Smooth muscle cell (in vitro differentiated cells): Measurements from ENCODE around the gene SPECC1L. TPM values are rescaled to one million over a fixed set of nuclear protein-coding genes. Genes with fewer than 3 reads are reported as not detected.
"Not testable (repeated sequence)": the region's sequence is repeated elsewhere in the genome, so short reads cannot be mapped to it uniquely, and the experiment has no call there.

ENCODE experiments used
- DNase-seq: peaks from one replicate; lab custom pipeline; 2025; ENCODE audit not compliant: unreplicated experiment; lab: John Stamatoyannopoulos, UW
- H2AFZ ChIP-seq: fragments of 200-600 bp; sonication (generic); 2 replicates; pipeline ENCODE4 v1.6.0; 2016; ENCODE audit warnings: antibody characterized with exemption, low read depth, mild to moderate bottlenecking
- H3F3A ChIP-seq: fragments of 200-600 bp; sonication (generic); 2 replicates; pipeline ENCODE4 v1.6.0; 2017; ENCODE audit warnings: antibody characterized with exemption, low read depth
- H3K27ac ChIP-seq: fragments of 200-600 bp; sonication (generic); 2 replicates; pipeline ENCODE4 v1.5.1; 2016; ENCODE audit warnings: low read depth, mild to moderate bottlenecking
- H3K27me3 ChIP-seq: fragments of 200-600 bp; sonication (generic); 2 replicates; pipeline ENCODE4 v1.6.1; 2016; ENCODE audit warnings: low read depth, mild to moderate bottlenecking
- H3K36me3 ChIP-seq: fragments of 200-600 bp; sonication (generic); 2 replicates; pipeline ENCODE4 v1.5.1; 2016; ENCODE audit warnings: low read depth
- H3K4me1 ChIP-seq: fragments of 200-600 bp; sonication (generic); 2 replicates; pipeline ENCODE4 v1.5.1; 2016; ENCODE audit warnings: low read depth
- H3K4me2 ChIP-seq: fragments of 200-600 bp; sonication (generic); 2 replicates; pipeline ENCODE4 v1.6.0; 2016; ENCODE audit warnings: mild to moderate bottlenecking
- H3K4me3 ChIP-seq: fragments of 200-600 bp; sonication (generic); 2 replicates; pipeline ENCODE4 v1.5.1; 2016; ENCODE audit warnings: mild to moderate bottlenecking
- H3K79me2 ChIP-seq: fragments of 200-600 bp; sonication (generic); 2 replicates; pipeline ENCODE4 v1.6.0; 2016; ENCODE audit warnings: low read depth, mild to moderate bottlenecking
- H3K9ac ChIP-seq: fragments of 200-600 bp; sonication (generic); 2 replicates; pipeline ENCODE4 v1.6.0; 2016; ENCODE audit warnings: low read depth
- H3K9me3 ChIP-seq: fragments of 200-600 bp; sonication (generic); replicated peaks from 2 replicates; pipeline ENCODE4 v1.5.1; 2016; ENCODE audit warnings: low read depth
- H4K20me1 ChIP-seq: fragments of 200-600 bp; sonication (generic); 2 replicates; pipeline ENCODE4 v1.6.0; 2016; ENCODE audit warnings: low read depth
- CTCF ChIP-seq: fragments of 200-600 bp; sonication (generic); IDR thresholded peaks from 2 replicates; pipeline ENCODE4 v1.5.1; 2017; ENCODE audit warnings: borderline replicate concordance, mild to moderate bottlenecking, antibody characterized with exemption; ENCODE audit not compliant: insufficient read depth, poor library complexity, severe bottlenecking
- WGBS: methylation state at CpG from one replicate; pipeline ENCODE4 v1.1.7; 2016; ENCODE audit warnings: low lambda C conversion rate; 5-methylcytosine and 5-hydroxymethylcytosine counted together
- polyA plus RNA-seq: library from polyadenylated mRNA; unstranded; fragments of >200 nt; fragmentation: Nextera tagmentation; extraction: Ambion mirVana; gene quantifications from 2 replicates; pipeline ENCODE4 v1.2.1, GENCODE V29; 2016
- total RNA-seq: library from RNA; depleted of rRNA; stranded (reverse); fragments of >200 nt; gene quantifications from 2 replicates; pipeline ENCODE4 v1.2.3, GENCODE V29; 2014

The SPECC1L gene
- total and polyA plus RNA-seq, 2 experiments from 2014 or later = 10.0 to 19.1 TPM

DNA sequence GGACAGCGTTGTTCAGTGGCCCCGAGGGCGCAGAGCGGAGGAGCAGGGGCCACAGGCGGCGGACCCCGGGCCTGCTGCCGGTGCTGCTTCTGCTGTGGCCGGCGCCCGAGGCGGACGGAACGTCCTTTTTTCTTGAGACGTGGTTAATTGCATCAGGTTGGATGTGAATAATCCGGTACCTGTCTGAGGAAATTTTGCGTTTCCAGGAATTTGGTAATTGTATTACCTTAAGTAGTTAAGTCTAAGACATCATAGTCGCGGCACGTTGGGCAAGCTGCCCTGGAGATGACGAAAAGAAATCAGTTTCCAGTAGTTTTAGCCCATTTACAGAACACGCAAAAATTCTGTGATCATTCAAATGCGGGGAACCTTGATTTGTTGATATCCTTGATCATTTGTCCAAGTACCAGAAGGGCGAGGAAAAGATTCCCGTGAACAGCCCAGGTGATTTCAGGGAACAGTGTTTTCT, 789 bp downstream of the SPECC1L start:
- Histone ChIP-seq H4K20me1 (peaks cover 41% of the 10 kb centered on the region), H3K79me2 (peaks cover 53% of the 10 kb centered on the region), H3K4me1 (peaks cover 26% of the 10 kb centered on the region), H2AFZ (peak overlapping the region; percentile 73), H3K36me3 (no peaks in the 10 kb centered on the region), H3K27me3 (no peaks in the 10 kb centered on the region), H3K4me2 (peak overlapping the region; percentile 92), H3K27ac (peak overlapping the region; percentile 76), H3K9ac (peak overlapping the region; percentile 91), H3K9me3 (no peaks in the 10 kb centered on the region), H3F3A (no peaks in the 10 kb centered on the region), H3K4me3 (peak overlapping the region; percentile 88)
- TF ChIP-seq CTCF = no peak
- DNase-seq = no peak
- WGBS = 2% methylated on average over 25 of the region's 25 CpGs

GRCh38 chr22:24273031-24273430, 2.4 kb downstream of the SPECC1L start:
- not testable (repeated sequence) for H3K27ac ChIP-seq, DNase-seq, H3K9me3 ChIP-seq, H3K36me3 ChIP-seq, H3K4me3 ChIP-seq, H3F3A ChIP-seq, H2AFZ ChIP-seq, H3K9ac ChIP-seq, H3K27me3 ChIP-seq
- peaks cover 26% of the 10 kb centered on the region for H3K4me1 ChIP-seq
- peaks cover 45% of the 10 kb centered on the region for H4K20me1 ChIP-seq
- peaks cover 64% of the 10 kb centered on the region for H3K79me2 ChIP-seq
- WGBS = 98% methylated on average over 2 of the region's 2 CpGs
- peak overlapping the region; percentile 1 for H3K4me2 ChIP-seq

DNA sequence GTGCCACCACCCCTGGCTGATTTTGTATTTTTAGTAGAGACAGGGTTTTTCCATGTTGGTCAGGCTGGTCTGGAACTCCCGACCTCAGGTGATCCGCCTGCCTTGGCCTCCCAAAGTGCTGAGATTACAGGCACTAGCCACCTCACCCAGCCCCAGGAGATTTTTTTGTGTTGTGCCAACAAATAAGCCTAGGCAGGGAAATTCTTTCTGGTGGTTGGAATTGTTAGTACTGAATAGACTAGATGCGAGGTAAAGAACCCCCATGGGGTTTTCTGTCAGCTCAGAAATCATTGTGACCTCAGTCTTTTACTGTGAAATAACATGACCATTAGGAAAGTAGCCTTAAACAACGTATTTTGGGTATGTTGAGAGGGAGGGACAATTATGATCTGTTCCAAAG, 3.3 kb downstream of the SPECC1L start:
- H3K9ac ChIP-seq, H3K27ac ChIP-seq, H3K4me3 ChIP-seq, DNase-seq, H3K36me3 ChIP-seq, H3K9me3 ChIP-seq, H3F3A ChIP-seq, H3K27me3 ChIP-seq, H3K4me2 ChIP-seq, H2AFZ ChIP-seq: not testable (repeated sequence)
- Histone ChIP-seq H3K4me1 (peaks cover 26% of the 10 kb centered on the region), H3K79me2 (peaks cover 69% of the 10 kb centered on the region), H4K20me1 (peaks cover 49% of the 10 kb centered on the region)
- 65% methylated on average over 4 of the region's 4 CpGs for WGBS

GRCh38 chr22:24274696-24275405, 4.2 kb downstream of the SPECC1L start:
- H3K27ac ChIP-seq, H3K36me3 ChIP-seq, H3K4me3 ChIP-seq, DNase-seq, H3K9ac ChIP-seq, H2AFZ ChIP-seq, H3K9me3 ChIP-seq, H3F3A ChIP-seq, H3K4me2 ChIP-seq, H3K27me3 ChIP-seq: not testable (repeated sequence)
- WGBS = 76% methylated on average over 7 of the region's 7 CpGs
- peaks cover 78% of the 10 kb centered on the region for H3K79me2 ChIP-seq
- H3K4me1 ChIP-seq = peaks cover 26% of the 10 kb centered on the region
- peaks cover 58% of the 10 kb centered on the region for H4K20me1 ChIP-seq

DNA sequence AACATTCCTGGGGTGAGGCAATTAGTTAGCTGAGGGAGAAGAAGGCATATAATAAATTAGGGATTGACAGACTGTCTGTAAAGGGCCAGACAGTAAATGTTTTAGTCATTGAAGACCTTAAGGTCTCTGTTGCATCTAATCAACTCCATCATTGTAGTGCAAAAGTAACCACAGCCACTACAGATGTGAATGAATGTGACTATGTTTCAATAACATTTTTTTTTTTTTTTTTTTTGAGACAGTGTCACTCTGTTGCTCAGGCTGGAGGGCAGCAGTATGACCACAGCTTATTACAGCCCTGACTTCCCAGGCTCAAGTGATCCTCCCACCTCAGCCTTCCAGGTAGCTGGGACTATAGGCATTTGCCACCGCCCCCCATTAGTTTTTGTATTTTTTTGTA, 9.7 kb downstream of the SPECC1L start:
- H2AFZ ChIP-seq, H3K4me2 ChIP-seq, DNase-seq, H3K9me3 ChIP-seq, H3K4me3 ChIP-seq, H3K36me3 ChIP-seq, H3K27ac ChIP-seq, H3K9ac ChIP-seq, H3K27me3 ChIP-seq: not testable (repeated sequence)
- peaks cover 18% of the 10 kb centered on the region for H3F3A ChIP-seq
- WGBS = 100% methylated on average over 1 of the region's 1 CpG
- H4K20me1 ChIP-seq = peaks cover 45% of the 10 kb centered on the region
- peaks cover 15% of the 10 kb centered on the region for H3K4me1 ChIP-seq
- peaks cover 73% of the 10 kb centered on the region for H3K79me2 ChIP-seq
